ENCODE results near the gene SLITRK1.

SLITRK1 gene

GRCh38 chr13:83865161-83866137 is 16.8 kb downstream of the SLITRK1 start:
- DNase-seq (ENCODE audit: low read depth) = no peak

GRCh38 chr13:83853771-83854170 is 28.5 kb downstream of the SLITRK1 start:
- DNase-seq (ENCODE audit: low read depth) = no peak

- DNase-seq (ENCODE audit: low read depth) = no peak
Measured at GRCh38 chr13:83845106-83845505, 37.2 kb downstream of the SLITRK1 start.

GRCh38 chr13:83839146-83839545 is 43.1 kb downstream of the SLITRK1 start:
- no peak for DNase-seq (ENCODE audit: low read depth)

GRCh38 chr13:83831796-83832195 is 50.5 kb downstream of the SLITRK1 start:
- DNase-seq (ENCODE audit: low read depth) = no peak

DNA sequence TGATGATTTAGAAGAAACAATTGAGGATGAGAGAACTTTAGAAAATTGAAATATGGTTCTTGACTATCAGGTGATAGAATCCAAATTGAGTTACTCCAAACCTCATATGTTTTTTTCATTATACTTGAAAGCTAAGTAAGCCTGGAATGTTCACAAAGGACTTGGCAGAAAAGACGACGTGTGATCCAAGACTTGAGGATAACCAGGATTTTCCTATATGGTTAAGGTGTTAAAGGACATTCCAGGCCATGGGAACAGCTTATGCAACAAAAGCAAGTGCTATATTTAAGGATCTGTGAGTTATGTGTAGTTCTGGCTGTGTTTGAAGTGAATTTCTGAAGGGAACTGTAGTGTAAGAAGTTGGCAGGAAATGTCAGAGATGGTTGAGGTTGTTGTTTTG is 52.5 kb downstream of the SLITRK1 start:
- DNase-seq (ENCODE audit: low read depth) = no peak

GRCh38 chr13:83827338-83827737 is 54.9 kb downstream of the SLITRK1 start:
- DNase-seq (ENCODE audit: low read depth) = no peak

Measured in HS-27A (cell line).